GM23338 (cell line): ENCODE data around the gene RRP1. TPM values are rescaled to one million over a fixed set of nuclear protein-coding genes. Genes with fewer than 3 reads are reported as not detected.

Experiments
- ATAC-seq: fragments of 200-7000 bp; cut with Tn5 transposase; 3 replicates; pipeline ENCODE4 v1.9.1; 2020
- DNase-seq: peaks from one replicate; pipeline ENCODE4 v3.0.0-alpha.2; 2015; ENCODE audit warnings: low spot score
- H2AFZ ChIP-seq: fragments of 200-600 bp; sonication (generic); 2 replicates; pipeline ENCODE4 v1.8.0; 2016; ENCODE audit warnings: antibody characterized with exemption, mild to moderate bottlenecking, moderate library complexity
- H3F3A ChIP-seq: fragments of 200-600 bp; sonication (generic); replicated peaks from 2 replicates; pipeline ENCODE4 v1.8.0; 2017; ENCODE audit warnings: antibody characterized with exemption, mixed run types, low read depth
- H3K27ac ChIP-seq: fragments of 200-600 bp; sonication (generic); 2 replicates; pipeline ENCODE4 v1.6.1; 2016; ENCODE audit warnings: low read depth
- H3K27me3 ChIP-seq: fragments of 200-600 bp; sonication (generic); 2 replicates; pipeline ENCODE4 v1.8.0; 2016; ENCODE audit warnings: mild to moderate bottlenecking, mixed run types, moderate library complexity; ENCODE audit not compliant: insufficient read depth
- H3K36me3 ChIP-seq: fragments of 200-600 bp; sonication (generic); 2 replicates; pipeline ENCODE4 v1.8.0; 2016; ENCODE audit warnings: mild to moderate bottlenecking; ENCODE audit not compliant: insufficient read depth
- H3K4me1 ChIP-seq: fragments of 200-600 bp; sonication (generic); 2 replicates; pipeline ENCODE4 v1.8.0; 2016; ENCODE audit warnings: mild to moderate bottlenecking, moderate library complexity; ENCODE audit not compliant: insufficient read depth
- H3K4me2 ChIP-seq: fragments of 200-600 bp; sonication (generic); 2 replicates; pipeline ENCODE4 v1.7.1; 2017; ENCODE audit warnings: mixed run types
- H3K4me3 ChIP-seq: fragments of 200-600 bp; sonication (generic); 2 replicates; pipeline ENCODE4 v1.6.1; 2016; ENCODE audit warnings: mixed run types
- H3K79me2 ChIP-seq: fragments of 200-600 bp; sonication (generic); replicated peaks from 2 replicates; pipeline ENCODE4 v1.8.0; 2017; ENCODE audit warnings: mild to moderate bottlenecking; ENCODE audit not compliant: insufficient read depth
- H3K9me2 ChIP-seq: fragments of 200-600 bp; sonication (generic); 2 replicates; pipeline ENCODE4 v1.8.0; 2017; ENCODE audit not compliant: insufficient read depth
- H4K20me1 ChIP-seq: fragments of 200-600 bp; sonication (generic); replicated peaks from 2 replicates; pipeline ENCODE4 v1.8.0; 2017; ENCODE audit warnings: mild to moderate bottlenecking; ENCODE audit not compliant: insufficient read depth
- H3K27ac Mint-ChIP-seq: 2 replicates; pipeline ENCODE4 v1.8.0; 2020; ENCODE audit warnings: inconsistent platforms, mild to moderate bottlenecking, moderate library complexity, mixed read lengths
- H3K27me3 Mint-ChIP-seq: 3 replicates; pipeline ENCODE4 v1.8.0; 2022; ENCODE audit warnings: low read depth, mild to moderate bottlenecking, moderate library complexity, mixed read lengths, inconsistent platforms; ENCODE audit not compliant: insufficient read depth, poor library complexity
- H3K36me3 Mint-ChIP-seq: 3 replicates; pipeline ENCODE4 v1.8.0; 2021; ENCODE audit warnings: low read depth, mild to moderate bottlenecking, inconsistent platforms, moderate library complexity, mixed read lengths
- H3K4me1 Mint-ChIP-seq: 3 replicates; pipeline ENCODE4 v1.8.0; 2020; ENCODE audit warnings: mild to moderate bottlenecking, inconsistent platforms, mixed read lengths
- H3K4me3 Mint-ChIP-seq: 3 replicates; pipeline ENCODE4 v1.8.0; 2021; ENCODE audit warnings: moderate library complexity, mild to moderate bottlenecking, inconsistent platforms, mixed read lengths
- H3K9me3 Mint-ChIP-seq: 3 replicates; pipeline ENCODE4 v1.8.0; 2020; ENCODE audit warnings: moderate library complexity, mild to moderate bottlenecking, inconsistent platforms, mixed read lengths
- CREB1 ChIP-seq: fragments of 250-450 bp; sonication (Bioruptor Pico); IDR thresholded peaks from 2 replicates; pipeline ENCODE4 v1.5.0; 2020; ENCODE audit warnings: low read depth, mild to moderate bottlenecking, moderate library complexity
- EZH2 ChIP-seq: fragments of 200-600 bp; sonication (generic); IDR thresholded peaks from one replicate; pipeline ENCODE4 v1.8.0; 2017; ENCODE audit warnings: antibody characterized with exemption, mild to moderate bottlenecking, low read depth; ENCODE audit not compliant: unreplicated experiment
- EZH2phosphoT487 ChIP-seq: fragments of 200-600 bp; sonication (generic); IDR thresholded peaks from one replicate; pipeline ENCODE4 v1.8.1; 2018; ENCODE audit warnings: antibody characterized with exemption; ENCODE audit not compliant: unreplicated experiment
- JUNB ChIP-seq: IDR thresholded peaks from one replicate; pipeline ENCODE4 v1.6.1; 2016; ENCODE audit warnings: antibody characterized with exemption; ENCODE audit not compliant: unreplicated experiment
- POLR2AphosphoS5 ChIP-seq: IDR thresholded peaks from 2 replicates; pipeline ENCODE4 v1.6.1; 2016; ENCODE audit warnings: antibody characterized with exemption, low read depth
- STAT1 ChIP-seq: IDR thresholded peaks from one replicate; pipeline ENCODE4 v1.6.1; 2016; ENCODE audit warnings: antibody characterized with exemption; ENCODE audit not compliant: unreplicated experiment
- ZNF114 ChIP-seq: fragments of 250-450 bp; sonication (Bioruptor Pico); IDR thresholded peaks from 2 replicates; pipeline ENCODE4 v1.5.0; 2020; ENCODE audit warnings: mild to moderate bottlenecking, moderate library complexity
- polyA plus RNA-seq: library from polyadenylated mRNA; unstranded; fragments of >200 nt; fragmentation: Nextera tagmentation; extraction: Ambion mirVana; gene quantifications from 2 replicates; pipeline ENCODE4 v1.2.1, GENCODE V29; 2016
- total RNA-seq: library from RNA; depleted of rRNA; stranded (reverse); fragments of >200 nt; shearing (Covaris generic); gene quantifications from 2 replicates; pipeline ENCODE4 v1.2.3, GENCODE V29; 2014
- TF ChIP-seq, protein P1 (sequence below): fragments of 250-450 bp; sonication (Bioruptor Pico); IDR thresholded peaks from 2 replicates; pipeline ENCODE4 v1.5.0; 2020; ENCODE audit warnings: mild to moderate bottlenecking, moderate library complexity
- TF ChIP-seq, protein P2 (sequence below), 2 experiments: fragments of 200-600 bp in 1 of 2; sonication (generic) in 1 of 2; conservative IDR thresholded peaks; 2 replicates each; pipeline versions ENCODE4 v1.5.1 to v1.6.1; 2016 to 2017; ENCODE audit warnings: antibody characterized with exemption in 2 of 2, low read depth in 2 of 2, mild to moderate bottlenecking in 2 of 2, moderate library complexity in 1 of 2
- TF ChIP-seq, protein P3 (sequence below): IDR thresholded peaks from one replicate; pipeline ENCODE4 v1.6.1; 2018; ENCODE audit warnings: antibody characterized with exemption; ENCODE audit not compliant: unreplicated experiment

Gene RRP1
- total and polyA plus RNA-seq, 2 experiments from 2014 or later, result 36.5 to 63.5 TPM

DNA sequence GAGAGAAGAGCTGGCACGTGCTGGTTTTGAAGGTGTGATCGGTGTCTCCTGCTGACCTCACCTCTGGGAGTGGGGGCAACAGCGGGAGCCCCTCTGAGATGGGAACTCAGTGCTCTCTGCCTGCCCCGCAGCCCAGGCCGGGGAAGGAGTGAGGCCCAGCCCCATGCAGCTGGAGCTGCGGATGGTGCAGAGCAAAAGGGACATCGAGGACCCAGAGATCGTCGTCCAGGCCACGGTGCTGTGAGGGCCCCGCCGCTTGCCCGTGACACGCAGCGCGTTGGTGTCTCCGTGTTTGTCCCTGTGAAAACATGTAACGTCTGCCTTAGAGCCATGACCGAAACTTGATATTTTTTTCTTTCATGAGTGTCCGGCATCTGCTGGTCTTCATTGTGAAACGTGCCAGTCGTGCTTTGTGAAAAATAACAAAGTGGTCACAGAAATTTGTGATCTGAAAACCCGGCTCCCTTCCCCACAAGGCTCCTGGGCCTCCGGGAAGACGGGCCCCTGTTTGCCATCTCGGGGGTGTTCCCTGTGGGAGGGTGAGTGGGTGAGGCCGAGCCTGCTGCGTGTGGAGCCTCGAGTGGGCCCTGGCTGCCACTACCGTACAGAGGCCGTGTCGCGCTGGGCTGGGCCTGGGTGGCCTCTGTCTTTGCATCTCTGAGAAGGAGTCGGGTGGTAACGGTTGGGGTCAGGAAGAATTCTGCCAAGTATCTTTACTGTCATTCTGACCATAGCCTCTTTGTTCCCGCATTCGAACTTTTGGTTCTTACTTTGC is 33.4 kb upstream of the RRP1 start:
- no peaks in the 10 kb centered on the region for H3F3A ChIP-seq
- no peaks in the 10 kb centered on the region for H3K36me3 ChIP-seq
- H3K4me3 ChIP-seq, result no peak overlapping the region
- Mint-ChIP-seq H3K27me3 (peaks cover 4% of the 10 kb centered on the region), H3K36me3 (peaks cover 44% of the 10 kb centered on the region), H3K9me3 (no peaks in the 10 kb centered on the region), H3K4me3 (no peak overlapping the region), H3K4me1 (no peaks in the 10 kb centered on the region), H3K27ac (no peak overlapping the region)
- no peaks in the 10 kb centered on the region for H3K9me2 ChIP-seq
- DNase-seq (no peak), ATAC-seq (no peak)
- no peaks in the 10 kb centered on the region for H3K27me3 ChIP-seq
- H3K27ac ChIP-seq, result no peak overlapping the region
- TF ChIP-seq POLR2AphosphoS5 (no peak), CREB1 (CRISPR knock-in tag) (no peak), ZNF114 (no peak), STAT1 (no peak), EZH2 (no peak), JUNB (no peak), EZH2phosphoT487 (no peak)
- TF ChIP-seq, protein P1, sequence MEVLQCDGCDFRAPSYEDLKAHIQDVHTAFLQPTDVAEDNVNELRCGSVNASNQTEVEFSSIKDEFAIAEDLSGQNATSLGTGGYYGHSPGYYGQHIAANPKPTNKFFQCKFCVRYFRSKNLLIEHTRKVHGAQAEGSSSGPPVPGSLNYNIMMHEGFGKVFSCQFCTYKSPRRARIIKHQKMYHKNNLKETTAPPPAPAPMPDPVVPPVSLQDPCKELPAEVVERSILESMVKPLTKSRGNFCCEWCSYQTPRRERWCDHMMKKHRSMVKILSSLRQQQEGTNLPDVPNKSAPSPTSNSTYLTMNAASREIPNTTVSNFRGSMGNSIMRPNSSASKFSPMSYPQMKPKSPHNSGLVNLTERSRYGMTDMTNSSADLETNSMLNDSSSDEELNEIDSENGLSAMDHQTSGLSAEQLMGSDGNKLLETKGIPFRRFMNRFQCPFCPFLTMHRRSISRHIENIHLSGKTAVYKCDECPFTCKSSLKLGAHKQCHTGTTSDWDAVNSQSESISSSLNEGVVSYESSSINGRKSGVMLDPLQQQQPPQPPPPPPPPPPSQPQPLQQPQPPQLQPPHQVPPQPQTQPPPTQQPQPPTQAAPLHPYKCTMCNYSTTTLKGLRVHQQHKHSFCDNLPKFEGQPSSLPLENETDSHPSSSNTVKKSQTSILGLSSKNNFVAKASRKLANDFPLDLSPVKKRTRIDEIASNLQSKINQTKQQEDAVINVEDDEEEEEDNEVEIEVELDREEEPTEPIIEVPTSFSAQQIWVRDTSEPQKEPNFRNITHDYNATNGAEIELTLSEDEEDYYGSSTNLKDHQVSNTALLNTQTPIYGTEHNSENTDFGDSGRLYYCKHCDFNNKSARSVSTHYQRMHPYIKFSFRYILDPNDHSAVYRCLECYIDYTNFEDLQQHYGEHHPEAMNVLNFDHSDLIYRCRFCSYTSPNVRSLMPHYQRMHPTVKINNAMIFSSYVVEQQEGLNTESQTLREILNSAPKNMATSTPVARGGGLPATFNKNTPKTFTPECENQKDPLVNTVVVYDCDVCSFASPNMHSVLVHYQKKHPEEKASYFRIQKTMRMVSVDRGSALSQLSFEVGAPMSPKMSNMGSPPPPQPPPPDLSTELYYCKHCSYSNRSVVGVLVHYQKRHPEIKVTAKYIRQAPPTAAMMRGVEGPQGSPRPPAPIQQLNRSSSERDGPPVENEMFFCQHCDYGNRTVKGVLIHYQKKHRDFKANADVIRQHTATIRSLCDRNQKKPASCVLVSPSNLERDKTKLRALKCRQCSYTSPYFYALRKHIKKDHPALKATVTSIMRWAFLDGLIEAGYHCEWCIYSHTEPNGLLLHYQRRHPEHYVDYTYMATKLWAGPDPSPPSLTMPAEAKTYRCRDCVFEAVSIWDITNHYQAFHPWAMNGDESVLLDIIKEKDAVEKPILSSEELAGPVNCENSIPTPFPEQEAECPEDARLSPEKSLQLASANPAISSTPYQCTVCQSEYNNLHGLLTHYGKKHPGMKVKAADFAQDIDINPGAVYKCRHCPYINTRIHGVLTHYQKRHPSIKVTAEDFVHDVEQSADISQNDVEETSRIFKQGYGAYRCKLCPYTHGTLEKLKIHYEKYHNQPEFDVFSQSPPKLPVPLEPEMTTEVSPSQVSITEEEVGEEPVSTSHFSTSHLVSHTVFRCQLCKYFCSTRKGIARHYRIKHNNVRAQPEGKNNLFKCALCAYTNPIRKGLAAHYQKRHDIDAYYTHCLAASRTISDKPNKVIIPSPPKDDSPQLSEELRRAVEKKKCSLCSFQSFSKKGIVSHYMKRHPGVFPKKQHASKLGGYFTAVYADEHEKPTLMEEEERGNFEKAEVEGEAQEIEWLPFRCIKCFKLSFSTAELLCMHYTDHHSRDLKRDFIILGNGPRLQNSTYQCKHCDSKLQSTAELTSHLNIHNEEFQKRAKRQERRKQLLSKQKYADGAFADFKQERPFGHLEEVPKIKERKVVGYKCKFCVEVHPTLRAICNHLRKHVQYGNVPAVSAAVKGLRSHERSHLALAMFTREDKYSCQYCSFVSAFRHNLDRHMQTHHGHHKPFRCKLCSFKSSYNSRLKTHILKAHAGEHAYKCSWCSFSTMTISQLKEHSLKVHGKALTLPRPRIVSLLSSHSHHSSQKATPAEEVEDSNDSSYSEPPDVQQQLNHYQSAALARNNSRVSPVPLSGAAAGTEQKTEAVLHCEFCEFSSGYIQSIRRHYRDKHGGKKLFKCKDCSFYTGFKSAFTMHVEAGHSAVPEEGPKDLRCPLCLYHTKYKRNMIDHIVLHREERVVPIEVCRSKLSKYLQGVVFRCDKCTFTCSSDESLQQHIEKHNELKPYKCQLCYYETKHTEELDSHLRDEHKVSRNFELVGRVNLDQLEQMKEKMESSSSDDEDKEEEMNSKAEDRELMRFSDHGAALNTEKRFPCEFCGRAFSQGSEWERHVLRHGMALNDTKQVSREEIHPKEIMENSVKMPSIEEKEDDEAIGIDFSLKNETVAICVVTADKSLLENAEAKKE (CRISPR knock-in tag), result no peak
- TF ChIP-seq, protein P2, sequence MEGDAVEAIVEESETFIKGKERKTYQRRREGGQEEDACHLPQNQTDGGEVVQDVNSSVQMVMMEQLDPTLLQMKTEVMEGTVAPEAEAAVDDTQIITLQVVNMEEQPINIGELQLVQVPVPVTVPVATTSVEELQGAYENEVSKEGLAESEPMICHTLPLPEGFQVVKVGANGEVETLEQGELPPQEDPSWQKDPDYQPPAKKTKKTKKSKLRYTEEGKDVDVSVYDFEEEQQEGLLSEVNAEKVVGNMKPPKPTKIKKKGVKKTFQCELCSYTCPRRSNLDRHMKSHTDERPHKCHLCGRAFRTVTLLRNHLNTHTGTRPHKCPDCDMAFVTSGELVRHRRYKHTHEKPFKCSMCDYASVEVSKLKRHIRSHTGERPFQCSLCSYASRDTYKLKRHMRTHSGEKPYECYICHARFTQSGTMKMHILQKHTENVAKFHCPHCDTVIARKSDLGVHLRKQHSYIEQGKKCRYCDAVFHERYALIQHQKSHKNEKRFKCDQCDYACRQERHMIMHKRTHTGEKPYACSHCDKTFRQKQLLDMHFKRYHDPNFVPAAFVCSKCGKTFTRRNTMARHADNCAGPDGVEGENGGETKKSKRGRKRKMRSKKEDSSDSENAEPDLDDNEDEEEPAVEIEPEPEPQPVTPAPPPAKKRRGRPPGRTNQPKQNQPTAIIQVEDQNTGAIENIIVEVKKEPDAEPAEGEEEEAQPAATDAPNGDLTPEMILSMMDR (conservative IDR thresholded peaks at IDR 0.05; ENCODE audit: low read depth in 2 of 2), result no peak
- TF ChIP-seq, protein P3, sequence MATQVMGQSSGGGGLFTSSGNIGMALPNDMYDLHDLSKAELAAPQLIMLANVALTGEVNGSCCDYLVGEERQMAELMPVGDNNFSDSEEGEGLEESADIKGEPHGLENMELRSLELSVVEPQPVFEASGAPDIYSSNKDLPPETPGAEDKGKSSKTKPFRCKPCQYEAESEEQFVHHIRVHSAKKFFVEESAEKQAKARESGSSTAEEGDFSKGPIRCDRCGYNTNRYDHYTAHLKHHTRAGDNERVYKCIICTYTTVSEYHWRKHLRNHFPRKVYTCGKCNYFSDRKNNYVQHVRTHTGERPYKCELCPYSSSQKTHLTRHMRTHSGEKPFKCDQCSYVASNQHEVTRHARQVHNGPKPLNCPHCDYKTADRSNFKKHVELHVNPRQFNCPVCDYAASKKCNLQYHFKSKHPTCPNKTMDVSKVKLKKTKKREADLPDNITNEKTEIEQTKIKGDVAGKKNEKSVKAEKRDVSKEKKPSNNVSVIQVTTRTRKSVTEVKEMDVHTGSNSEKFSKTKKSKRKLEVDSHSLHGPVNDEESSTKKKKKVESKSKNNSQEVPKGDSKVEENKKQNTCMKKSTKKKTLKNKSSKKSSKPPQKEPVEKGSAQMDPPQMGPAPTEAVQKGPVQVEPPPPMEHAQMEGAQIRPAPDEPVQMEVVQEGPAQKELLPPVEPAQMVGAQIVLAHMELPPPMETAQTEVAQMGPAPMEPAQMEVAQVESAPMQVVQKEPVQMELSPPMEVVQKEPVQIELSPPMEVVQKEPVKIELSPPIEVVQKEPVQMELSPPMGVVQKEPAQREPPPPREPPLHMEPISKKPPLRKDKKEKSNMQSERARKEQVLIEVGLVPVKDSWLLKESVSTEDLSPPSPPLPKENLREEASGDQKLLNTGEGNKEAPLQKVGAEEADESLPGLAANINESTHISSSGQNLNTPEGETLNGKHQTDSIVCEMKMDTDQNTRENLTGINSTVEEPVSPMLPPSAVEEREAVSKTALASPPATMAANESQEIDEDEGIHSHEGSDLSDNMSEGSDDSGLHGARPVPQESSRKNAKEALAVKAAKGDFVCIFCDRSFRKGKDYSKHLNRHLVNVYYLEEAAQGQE, result no peak
- no peaks in the 10 kb centered on the region for H4K20me1 ChIP-seq
- H2AFZ ChIP-seq, result no peak overlapping the region
- no peaks in the 10 kb centered on the region for H3K4me1 ChIP-seq
- no peak overlapping the region for H3K4me2 ChIP-seq
- H3K79me2 ChIP-seq, result no peaks in the 10 kb centered on the region
